Stimulated activated CD4-positive, alpha-beta T cell treated with anti-CD3 and anti-CD28 coated beads, Interleukin-4, amount 100 ng/mL, for 24 hours (primary cell): ENCODE results near the gene KEAP1.

Experiments used
- DNase-seq: peaks from one replicate; pipeline ENCODE4 v3.0.0-alpha.2; 2020

The KEAP1 gene

GRCh38 chr19:10439588-10439987, 63.6 kb downstream of the KEAP1 start:
- no peak for DNase-seq
